Uterus (tissue), 2 donors: ENCODE data around the gene RRBP1.

Experiments
- CTCF ChIP-seq, 4 experiments: fragments of 200-600 bp in 2 of 4; fragments of 450-650 bp in 2 of 4; sonication (generic) in 2 of 4; IDR thresholded peaks; one replicate each; pipeline ENCODE4 v1.5.1; 2016 to 2019; ENCODE audit warnings: antibody characterized with exemption in 4 of 4, mild to moderate bottlenecking in 2 of 4, moderate library complexity in 1 of 4
- POLR2A ChIP-seq, 2 donors: fragments of 450-650 bp; IDR thresholded peaks; one replicate each; pipeline ENCODE4 v1.6.1; 2016; ENCODE audit warnings: antibody characterized with exemption in 2 of 2, mild to moderate bottlenecking in 1 of 2, moderate library complexity in 1 of 2

- TF ChIP-seq POLR2A (IDR thresholded peaks at IDR 0.05) (no peak), CTCF (IDR thresholded peaks at IDR 0.05) (no peak)
Measured at GRCh38 chr20:17614812-17615644, 67.0 kb downstream of the RRBP1 start.
